Measurements from ENCODE around the gene RPTN.

Gene RPTN

DNA sequence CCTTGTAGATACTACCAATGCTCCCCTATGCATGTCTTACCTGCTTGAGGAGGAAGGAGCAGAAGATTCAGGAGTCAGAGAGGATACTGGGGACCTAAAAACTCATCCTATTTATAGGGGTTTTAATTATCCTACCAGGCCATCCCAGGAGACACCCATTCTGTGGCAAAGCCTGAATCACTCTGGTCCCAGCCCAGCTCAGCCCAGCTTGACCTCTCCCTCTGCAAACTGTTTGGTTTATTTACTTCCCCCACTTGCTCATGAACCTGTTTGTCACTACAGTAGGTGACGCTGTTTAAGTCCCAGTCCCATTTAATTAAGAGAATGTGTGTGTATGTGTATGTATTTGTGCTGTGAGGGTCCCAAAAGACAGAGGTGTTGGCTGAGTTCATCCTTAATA lies at the start of gene RPTN:
Gene RPTN, minus strand, starts transcription at position 85 of the 400 bp plus-strand sequence. CDS start 1,339 bp downstream, outside the sequence.
- DNase-seq (ENCODE audit: low read depth) = no peak

DNA sequence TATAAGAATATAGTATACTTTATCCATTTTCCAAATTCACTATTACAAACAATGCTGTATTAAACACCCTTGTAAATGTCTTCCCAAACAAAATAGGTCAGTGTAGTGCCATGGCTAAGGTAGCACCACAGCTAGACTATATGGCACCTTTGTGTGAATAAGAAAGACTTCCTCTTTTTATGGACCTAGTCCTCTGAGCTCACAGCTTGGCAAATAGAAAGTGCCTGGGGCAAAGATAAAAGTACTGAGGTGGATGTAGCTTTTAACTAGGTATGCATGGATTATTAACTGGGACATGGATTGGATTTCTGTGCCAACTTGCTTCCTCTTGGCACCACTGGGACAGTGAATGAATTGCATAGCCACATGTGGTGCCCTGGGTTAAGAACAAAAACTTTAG lies 40.0 kb upstream of the RPTN start:
- DNase-seq (ENCODE audit: low read depth) = no peak

- DNase-seq (ENCODE audit: low read depth) = no peak
Measured at GRCh38 chr1:152197361-152197941, 38.4 kb upstream of the RPTN start.

GRCh38 chr1:152191711-152192110 lies 32.7 kb upstream of the RPTN start:
- no peak for DNase-seq (ENCODE audit: low read depth)

DNA sequence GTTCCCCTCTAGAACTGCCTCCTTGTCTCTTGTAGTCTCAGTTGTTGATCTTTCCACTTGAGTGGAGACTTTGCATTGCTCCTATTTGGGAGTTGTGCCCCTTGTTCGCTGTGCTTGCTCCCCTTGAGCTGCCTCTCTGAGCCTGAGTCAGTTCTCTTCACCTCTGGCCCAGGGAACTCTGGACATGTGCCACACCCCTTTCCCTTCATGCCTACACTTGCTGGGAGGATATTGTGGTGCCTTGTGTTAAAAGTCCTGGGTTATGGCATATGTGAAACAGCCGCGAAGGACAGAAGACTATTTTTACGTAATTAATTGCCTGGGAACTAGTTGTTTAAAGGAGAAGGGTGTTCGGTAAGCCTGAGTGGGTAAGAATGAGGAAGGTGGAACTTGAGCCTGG lies 32.2 kb upstream of the RPTN start:
- DNase-seq (ENCODE audit: low read depth) = no peak

DNA sequence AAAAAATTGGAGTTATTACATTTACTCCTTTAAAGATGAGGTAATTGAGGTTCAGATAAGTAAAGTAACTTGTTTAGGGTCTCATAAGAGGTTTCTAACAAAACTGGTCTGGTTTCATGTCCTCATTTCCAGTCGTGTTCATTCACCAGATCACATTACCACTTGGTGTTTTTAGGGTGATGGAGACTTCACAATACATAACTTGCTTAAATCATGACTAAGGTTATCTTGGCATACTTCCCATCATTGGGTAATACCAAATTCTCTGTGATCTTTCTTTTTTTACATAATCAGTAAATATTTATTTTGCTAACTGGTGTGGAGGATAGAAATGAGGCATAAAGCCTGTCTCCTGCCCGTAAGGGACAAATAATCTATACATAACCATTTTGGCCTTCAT lies 31.6 kb upstream of the RPTN start:
- no peak for DNase-seq (ENCODE audit: low read depth)

DNA sequence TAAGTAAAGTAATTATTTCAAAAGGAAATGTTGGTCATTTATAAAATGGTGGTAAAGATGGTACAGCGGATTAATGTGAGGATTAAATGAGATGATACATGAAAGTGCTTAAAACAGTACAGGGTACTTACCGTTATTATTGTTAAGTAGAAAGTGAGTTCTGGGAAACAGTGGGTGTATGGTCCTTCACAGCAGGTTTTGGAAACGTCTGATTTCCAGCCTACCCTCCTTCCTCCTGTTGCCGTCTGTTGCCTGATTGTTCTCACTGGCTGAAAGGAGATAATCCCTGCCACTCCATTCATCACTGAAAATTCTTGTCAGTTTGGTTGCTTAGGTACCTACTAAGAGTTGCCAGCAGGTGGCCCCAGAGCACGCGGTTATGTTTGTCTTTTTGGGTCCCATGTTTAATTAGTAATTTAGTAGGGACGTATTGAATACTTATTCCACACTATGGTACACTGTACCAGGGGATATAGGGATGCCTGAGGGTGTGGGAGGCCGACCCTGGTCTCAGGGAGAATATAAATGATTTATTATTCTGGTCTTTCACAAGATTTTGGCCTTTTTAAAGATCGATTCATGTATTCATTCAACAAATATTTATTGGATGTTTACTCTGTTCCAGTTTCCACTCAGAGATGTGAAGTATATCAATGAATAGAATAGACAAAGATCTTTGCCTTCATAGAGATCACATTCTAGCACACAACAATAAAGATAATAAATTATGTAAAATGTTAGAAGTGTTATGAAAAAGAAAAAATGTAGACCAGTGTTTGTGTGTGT lies 30.8 kb upstream of the RPTN start:
- peak; percentile 46 for DNase-seq (ENCODE audit: low read depth)

DNA sequence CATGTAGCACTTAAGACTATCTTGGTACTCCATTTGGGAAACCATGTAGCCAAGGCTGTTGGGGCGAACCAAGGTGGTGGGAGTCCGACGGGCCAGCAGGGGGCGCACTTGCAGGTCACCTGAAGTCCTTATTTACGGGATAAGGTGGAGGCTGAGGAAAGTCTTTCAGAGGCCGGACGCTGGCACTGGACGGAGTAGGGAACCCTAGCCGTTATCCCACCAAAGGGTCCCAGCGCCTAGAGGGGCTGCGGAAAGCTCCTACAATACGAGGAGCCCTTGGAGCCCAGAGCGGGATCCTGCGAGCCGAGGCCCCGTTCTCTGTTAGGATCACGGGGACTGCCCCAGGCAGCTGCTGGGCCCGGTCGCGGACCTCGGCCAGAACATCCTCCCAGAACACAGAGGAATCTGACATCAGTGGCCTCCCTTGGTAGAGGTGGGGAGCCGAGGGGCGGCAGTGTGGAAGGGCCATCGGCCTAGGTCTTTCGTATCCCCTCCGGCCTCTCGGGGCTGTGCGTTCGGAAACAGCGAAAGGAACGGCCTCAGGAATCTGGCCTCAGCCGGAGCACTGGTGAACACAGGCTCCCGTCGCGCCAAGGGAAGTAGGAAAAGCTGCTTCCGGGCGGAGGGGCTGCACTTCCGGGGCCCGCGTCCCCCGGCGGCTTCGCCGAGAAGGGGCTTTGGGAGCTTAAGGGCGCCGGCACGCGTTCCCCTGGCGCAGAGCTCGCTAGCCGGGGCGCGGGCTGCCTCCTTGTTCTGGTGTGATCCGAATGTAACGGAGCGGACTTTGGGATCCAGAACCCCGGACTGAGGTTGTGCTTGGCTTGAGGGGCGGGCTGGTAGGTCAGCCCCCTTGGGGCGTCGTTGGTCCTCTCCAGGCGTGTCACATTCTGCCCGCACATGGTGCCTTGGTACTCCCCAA lies 29.9 kb upstream of the RPTN start:
- DNase-seq (ENCODE audit: low read depth) = peak; percentile 75

- DNase-seq (ENCODE audit: low read depth) = no peak
Measured at GRCh38 chr1:152186556-152187285, 27.7 kb upstream of the RPTN start.

- DNase-seq (ENCODE audit: low read depth) = peak; percentile 4
Measured at GRCh38 chr1:152185544-152186391, 26.7 kb upstream of the RPTN start.

DNA sequence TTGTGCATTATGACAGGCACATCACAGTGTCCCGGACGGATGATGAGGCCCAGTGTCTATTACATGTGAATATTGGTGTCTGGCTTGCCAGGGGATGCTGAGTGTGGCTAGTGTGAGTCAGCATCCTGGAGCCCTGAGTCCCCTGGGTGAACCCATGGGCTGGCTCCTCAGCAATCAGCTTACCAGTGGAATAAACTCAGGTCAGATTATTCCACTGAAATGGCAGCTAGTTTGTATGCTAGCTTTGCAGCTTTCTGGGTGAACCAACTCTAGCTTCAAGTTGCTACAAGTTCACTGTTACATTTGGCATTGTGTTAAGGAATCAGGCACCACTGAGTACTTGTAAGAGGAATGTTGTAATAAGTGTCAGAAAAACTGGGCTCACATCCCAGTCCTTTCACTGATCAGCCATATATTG lies 23.9 kb upstream of the RPTN start:
- no peak for DNase-seq (ENCODE audit: low read depth)

- no peak for DNase-seq (ENCODE audit: low read depth)
Measured at GRCh38 chr1:152182431-152182830, 23.4 kb upstream of the RPTN start.

DNA sequence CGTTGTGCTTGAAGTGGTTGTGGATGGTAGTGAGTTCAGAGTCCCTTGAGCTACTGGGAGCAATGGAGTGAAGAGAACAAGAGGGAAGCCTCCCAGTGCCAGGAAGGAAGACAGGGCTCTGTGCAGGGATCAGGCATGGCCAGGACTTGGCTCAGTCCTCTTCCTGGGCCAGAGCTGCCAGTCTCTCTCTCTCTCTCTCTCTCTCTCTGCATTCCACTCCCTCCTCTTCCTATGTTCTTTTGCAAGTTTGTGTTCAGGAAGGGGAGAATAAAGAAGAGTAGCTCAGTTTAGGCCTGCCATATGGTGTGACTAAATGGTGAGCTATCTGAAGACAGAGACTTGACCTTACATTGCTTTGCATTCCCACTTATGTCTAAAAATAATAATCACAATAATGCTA lies 20.5 kb upstream of the RPTN start:
- no peak for DNase-seq (ENCODE audit: low read depth)

DNA sequence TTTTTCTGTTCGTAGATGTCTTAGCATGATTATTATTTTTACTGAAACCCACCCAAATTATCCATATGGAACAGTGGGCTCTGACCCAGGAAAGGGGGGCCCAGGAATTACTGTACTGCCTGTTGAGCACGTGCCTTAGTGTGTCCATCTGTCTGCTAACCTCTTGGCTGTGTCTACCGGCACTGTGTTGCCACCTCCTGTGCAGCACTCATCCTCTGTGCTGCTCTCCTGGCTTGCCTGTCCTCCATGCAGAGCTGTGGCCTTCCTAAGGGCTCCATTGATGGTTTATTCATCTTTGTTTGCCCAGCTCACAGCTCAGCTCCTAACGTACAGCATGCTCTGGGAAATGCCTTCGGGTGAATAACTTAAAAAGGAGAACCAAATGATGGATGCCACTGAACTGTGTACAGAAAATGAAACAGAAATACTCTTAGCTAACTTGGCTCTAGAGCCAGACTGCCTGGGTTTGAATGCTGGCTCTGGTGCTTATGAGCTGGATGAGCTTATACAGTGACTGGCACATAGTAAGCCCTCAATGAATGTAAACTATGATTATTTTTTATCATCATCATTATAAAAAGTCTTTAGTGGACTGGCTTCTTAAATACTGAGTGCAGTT lies 11.4 kb upstream of the RPTN start:
- DNase-seq (ENCODE audit: low read depth) = no peak

DNA sequence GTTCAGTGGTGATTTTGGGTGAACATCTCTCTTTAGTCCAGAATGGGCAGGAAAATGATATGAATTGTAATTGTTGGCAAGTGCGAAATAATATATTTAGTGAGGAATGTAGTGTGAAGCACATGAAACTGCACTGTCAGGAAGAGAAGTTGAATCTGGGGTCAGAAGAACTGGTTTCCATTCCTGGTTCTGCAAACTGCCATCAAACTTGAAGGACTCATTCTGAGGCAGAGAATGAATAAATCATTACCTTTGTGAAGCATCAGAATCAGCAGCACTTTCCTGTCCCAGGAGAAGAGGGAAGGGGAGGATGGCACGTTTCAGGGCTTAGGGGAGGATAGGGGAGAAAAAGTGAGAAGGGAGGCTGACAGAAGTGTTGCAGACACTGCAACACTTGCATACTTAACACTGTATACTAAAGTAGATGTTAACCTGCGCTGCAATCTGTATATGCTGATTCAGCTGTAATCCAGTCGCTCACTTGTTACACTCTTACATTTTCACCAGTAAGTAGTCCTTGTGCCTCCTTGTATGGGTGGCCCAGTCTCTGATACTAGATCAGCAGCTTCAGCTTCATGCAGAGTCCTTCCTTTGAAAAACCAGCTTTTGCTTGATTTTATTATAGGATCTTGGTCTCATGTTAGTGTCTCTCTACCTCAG lies 10.5 kb upstream of the RPTN start:
- DNase-seq (ENCODE audit: low read depth) = no peak

GRCh38 chr1:152168535-152168868 lies 9.5 kb upstream of the RPTN start:
- DNase-seq (ENCODE audit: low read depth) = no peak

DNA sequence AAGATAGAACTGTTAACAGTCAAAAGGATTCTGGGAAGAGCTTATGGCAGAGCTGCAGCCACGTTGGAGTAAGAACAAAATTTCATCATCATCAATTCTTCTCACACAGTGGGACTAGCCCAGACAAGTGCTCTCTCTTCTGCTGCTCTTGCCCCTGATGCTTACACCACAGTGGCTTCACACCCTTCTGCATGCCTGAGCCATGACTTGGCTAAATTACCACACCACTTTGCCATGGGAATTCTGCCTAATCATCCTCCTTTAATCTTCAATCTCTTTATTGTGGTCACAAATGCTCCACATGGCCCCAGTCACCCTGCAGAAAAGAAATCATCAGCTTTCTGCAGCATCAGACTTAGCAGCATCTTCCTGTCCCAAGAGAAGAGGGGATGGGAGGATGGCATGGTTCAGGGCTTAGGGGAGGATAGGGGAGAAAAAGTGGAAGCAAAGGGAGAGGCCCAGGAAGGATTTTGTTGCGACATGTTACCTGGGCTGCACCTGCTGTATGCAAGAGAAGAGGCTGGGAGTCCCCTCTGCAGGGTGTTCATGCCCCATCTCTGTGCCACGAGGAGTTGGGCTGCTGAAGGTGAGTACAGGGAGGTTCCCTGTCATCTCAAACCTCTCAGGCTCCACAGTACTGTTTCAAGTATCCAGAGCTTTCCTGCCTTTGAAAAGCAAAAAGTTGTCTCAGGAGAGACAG lies 9.0 kb upstream of the RPTN start:
- DNase-seq (ENCODE audit: low read depth) = no peak

DNA sequence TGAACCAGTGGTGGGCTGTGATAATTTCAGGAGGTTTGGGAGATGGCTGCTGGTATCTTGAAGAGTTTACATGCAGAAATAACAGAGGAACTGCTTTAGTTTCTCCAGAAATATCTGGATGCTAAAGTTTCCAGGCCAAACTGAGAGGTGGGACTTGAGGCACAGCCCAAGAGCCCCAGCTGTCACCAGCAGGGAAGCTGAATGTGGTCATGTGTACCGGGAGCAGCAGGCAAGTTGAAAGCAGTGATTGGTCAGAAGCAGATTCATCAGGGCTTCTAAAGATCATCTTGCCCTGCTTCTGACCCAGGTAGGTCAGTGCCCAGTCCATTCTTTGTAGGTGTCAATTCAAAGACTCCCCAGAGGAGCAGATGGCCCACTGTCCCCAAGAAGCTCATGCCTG lies 7.9 kb upstream of the RPTN start:
- DNase-seq (ENCODE audit: low read depth) = no peak

GRCh38 chr1:152165286-152166077 lies 6.5 kb upstream of the RPTN start:
- no peak for DNase-seq (ENCODE audit: low read depth)

Data from activated T-helper 9 cell treated with anti-CD3 and anti-CD28 coated beads, Interleukin-2, amount 50 U/mL, for 16 hours (primary cell).